GM13976 (cell line): ENCODE data around the gene IL1F10.

ENCODE experiments used
- DNase-seq: peaks from one replicate; pipeline ENCODE4 v3.0.0; 2012; ENCODE audit warnings: low spot score
- in situ Hi-C: fragments of 300-500 bp; cut with MboI; formaldehyde crosslinking; loops from one replicate; pipeline ENCODE4 v1.12.0; 2022; ENCODE audit warnings: low sequenced_read_pairs, mixed read lengths, inconsistent platforms; ENCODE audit not compliant: unreplicated experiment
- TF ChIP-seq, protein P1 (sequence below): IDR thresholded peaks from 2 replicates; pipeline ENCODE4 v1.5.1; 2012; ENCODE audit warnings: borderline replicate concordance, mild to moderate bottlenecking; ENCODE audit not compliant: insufficient read depth; ENCODE audit errors: extremely low read depth, missing control alignments, control extremely low read depth

The IL1F10 gene

GRCh38 chr2:113111121-113111520, 43.4 kb downstream of the IL1F10 start:
- in situ Hi-C loops, result no loop called here
- no peak for DNase-seq
- TF ChIP-seq, protein P1, sequence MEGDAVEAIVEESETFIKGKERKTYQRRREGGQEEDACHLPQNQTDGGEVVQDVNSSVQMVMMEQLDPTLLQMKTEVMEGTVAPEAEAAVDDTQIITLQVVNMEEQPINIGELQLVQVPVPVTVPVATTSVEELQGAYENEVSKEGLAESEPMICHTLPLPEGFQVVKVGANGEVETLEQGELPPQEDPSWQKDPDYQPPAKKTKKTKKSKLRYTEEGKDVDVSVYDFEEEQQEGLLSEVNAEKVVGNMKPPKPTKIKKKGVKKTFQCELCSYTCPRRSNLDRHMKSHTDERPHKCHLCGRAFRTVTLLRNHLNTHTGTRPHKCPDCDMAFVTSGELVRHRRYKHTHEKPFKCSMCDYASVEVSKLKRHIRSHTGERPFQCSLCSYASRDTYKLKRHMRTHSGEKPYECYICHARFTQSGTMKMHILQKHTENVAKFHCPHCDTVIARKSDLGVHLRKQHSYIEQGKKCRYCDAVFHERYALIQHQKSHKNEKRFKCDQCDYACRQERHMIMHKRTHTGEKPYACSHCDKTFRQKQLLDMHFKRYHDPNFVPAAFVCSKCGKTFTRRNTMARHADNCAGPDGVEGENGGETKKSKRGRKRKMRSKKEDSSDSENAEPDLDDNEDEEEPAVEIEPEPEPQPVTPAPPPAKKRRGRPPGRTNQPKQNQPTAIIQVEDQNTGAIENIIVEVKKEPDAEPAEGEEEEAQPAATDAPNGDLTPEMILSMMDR, result no peak

DNA sequence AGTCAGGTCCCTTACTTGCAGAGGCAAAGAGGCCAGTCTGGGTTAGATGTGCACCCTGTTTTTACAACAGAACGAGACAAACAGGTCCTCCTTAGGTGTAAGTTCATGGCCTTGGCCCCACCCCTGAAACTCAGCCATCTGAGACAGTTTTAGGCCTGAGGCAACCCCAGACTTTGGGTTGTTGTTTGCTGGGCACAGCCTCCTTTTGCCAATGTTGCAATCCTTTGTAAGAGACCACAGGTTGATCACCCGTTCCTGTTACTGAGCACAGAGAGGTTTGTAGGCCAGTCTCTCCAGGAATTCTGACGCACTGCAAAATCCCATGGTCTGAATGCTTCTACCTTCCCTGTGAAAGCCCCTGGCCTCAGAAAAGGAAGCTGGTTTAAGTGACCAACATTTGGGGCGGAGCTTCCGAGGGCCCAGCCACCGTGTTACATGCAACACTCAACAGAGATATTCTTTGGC, 44.1 kb downstream of the IL1F10 start:
- in situ Hi-C loops, result no loop called here
- no peak for DNase-seq
- TF ChIP-seq, protein P1, result no peak

DNA sequence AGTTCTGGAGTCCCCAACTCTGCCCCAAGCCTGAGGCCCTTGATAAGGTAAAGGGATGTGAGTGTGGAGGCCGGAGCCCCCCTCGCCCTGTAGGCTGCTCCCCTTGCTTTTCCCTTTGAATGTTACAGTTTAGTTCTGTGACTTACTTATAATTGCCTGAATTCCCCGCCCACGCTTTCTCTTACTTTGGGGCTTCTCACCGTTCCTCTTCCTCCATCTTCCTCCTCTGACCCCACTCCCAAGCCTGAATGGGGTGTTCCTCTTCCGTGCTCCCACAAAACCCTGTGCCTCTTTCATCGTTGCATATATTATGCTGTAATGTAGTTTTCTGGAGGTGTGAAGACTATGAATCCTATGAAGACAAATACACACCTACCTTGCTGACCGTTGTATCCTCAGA, 44.7 kb downstream of the IL1F10 start:
- TF ChIP-seq, protein P1, result no peak
- in situ Hi-C loops, result no loop called here
- no peak for DNase-seq

DNA sequence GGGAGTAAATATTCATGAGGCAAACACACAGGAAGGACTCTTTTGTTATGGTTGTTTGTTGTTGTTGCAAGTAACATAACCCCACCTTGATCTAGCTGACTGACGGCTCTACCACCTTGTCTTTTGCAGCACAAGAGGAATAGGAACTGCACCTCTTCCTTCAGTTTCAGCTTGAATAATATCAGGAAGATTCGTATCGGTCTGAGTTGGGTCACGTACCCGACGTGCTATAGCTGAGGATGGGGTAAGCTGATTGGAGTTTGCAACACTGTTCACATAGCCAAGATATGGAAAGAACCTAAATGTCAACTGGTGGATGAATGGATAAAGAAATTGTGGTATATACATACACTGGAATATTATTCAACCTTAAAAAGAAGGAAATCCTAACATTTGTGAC, 45.1 kb downstream of the IL1F10 start:
- in situ Hi-C loops, result no loop called here
- DNase-seq, result no peak
- TF ChIP-seq, protein P1, result no peak

- in situ Hi-C loops, result no loop called here
- DNase-seq, result no peak
Measured at GRCh38 chr2:113113807-113114206, 46.0 kb downstream of the IL1F10 start.

GRCh38 chr2:113114224-113114945, 46.6 kb downstream of the IL1F10 start:
- TF ChIP-seq, protein P1, result no peak
- in situ Hi-C loops, result no loop called here
- no peak for DNase-seq

More at GRCh38 chr2:113113807-113114206, 46.0 kb downstream of the IL1F10 start:
- TF ChIP-seq, protein P1, result no peak
